Thoracic aorta (tissue), 2 donors: ENCODE data around the gene NAGPA. TPM values are rescaled to one million over a fixed set of nuclear protein-coding genes. Genes with fewer than 3 reads are reported as not detected.

ENCODE experiments used
- ATAC-seq: fragments of 150-250 bp; one replicate; pipeline ENCODE4 v1.8.0; 2017; ENCODE audit warnings: low read depth; ENCODE audit not compliant: insufficient number of reproducible peaks, low FRiP score
- DNase-seq: peaks from one replicate; pipeline ENCODE4 v3.0.0-alpha.2; 2020; ENCODE audit warnings: low spot score
- H3K27ac ChIP-seq, 2 donors: fragments of 200-600 bp; sonication (generic); 1 replicate in 1 of 2; 2 replicates in 1 of 2; pipeline ENCODE4 v1.5.1; 2016; ENCODE audit warnings: mild to moderate bottlenecking in 2 of 2, moderate library complexity in 2 of 2
- H3K27me3 ChIP-seq: fragments of 200-600 bp; sonication (generic); replicated peaks from 2 replicates; pipeline ENCODE4 v1.6.0; 2016; ENCODE audit warnings: mild to moderate bottlenecking; ENCODE audit not compliant: insufficient read depth
- H3K36me3 ChIP-seq: fragments of 200-600 bp; sonication (generic); one replicate; pipeline ENCODE4 v1.5.1; 2016
- H3K4me1 ChIP-seq, 2 donors: fragments of 200-600 bp; sonication (generic); 1 replicate in 1 of 2; 2 replicates in 1 of 2; pipeline versions ENCODE4 v1.5.1 to v1.6.0; 2016; ENCODE audit warnings: low read depth in 2 of 2, mild to moderate bottlenecking in 1 of 2; ENCODE audit not compliant: control insufficient read depth in 1 of 2
- H3K4me3 ChIP-seq: fragments of 200-600 bp; sonication (generic); 2 replicates; pipeline ENCODE4 v1.5.1; 2016; ENCODE audit warnings: mild to moderate bottlenecking
- H3K9me3 ChIP-seq: fragments of 200-600 bp; sonication (generic); 2 replicates; pipeline ENCODE4 v1.5.1; 2016
- total RNA-seq, 2 donors: library from RNA; depleted of rRNA; stranded (reverse); fragments of >200 nt; gene quantifications; one replicate each; pipeline versions ENCODE4 v1.1.0 to v1.2.3, GENCODE V29; 2016
- TF ChIP-seq, protein P1 (sequence below): fragments of 200-600 bp; sonication (generic); IDR thresholded peaks from one replicate; pipeline ENCODE4 v1.5.1; 2019; ENCODE audit warnings: antibody characterized with exemption

NAGPA gene
- total RNA-seq, 2 donors from 2014 or later: 35.3 to 55.2 TPM

DNA sequence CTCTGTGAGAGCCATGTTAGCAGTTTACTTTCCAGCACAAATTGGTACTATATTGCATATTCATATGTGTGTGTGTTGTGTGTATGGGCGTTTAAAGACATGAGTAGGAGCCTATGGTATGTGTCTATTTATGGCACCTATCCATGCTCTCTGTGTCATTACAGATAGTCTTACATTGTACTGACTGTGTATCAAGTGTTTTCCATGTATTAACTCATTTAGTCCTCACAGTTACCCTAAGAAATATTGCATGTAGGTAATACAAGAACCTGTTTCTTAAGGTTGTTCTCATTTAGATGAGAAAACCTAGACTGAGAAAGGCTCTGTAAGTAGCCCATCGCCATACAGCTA, 39.5 kb upstream of the NAGPA start:
- TF ChIP-seq, protein P1, sequence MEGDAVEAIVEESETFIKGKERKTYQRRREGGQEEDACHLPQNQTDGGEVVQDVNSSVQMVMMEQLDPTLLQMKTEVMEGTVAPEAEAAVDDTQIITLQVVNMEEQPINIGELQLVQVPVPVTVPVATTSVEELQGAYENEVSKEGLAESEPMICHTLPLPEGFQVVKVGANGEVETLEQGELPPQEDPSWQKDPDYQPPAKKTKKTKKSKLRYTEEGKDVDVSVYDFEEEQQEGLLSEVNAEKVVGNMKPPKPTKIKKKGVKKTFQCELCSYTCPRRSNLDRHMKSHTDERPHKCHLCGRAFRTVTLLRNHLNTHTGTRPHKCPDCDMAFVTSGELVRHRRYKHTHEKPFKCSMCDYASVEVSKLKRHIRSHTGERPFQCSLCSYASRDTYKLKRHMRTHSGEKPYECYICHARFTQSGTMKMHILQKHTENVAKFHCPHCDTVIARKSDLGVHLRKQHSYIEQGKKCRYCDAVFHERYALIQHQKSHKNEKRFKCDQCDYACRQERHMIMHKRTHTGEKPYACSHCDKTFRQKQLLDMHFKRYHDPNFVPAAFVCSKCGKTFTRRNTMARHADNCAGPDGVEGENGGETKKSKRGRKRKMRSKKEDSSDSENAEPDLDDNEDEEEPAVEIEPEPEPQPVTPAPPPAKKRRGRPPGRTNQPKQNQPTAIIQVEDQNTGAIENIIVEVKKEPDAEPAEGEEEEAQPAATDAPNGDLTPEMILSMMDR: no peak
- no peak overlapping the region for H3K4me3 ChIP-seq
- ATAC-seq (no peak), DNase-seq (no peak)
- no peaks in the 10 kb centered on the region for H3K27me3 ChIP-seq
- H3K36me3 ChIP-seq: peaks cover 17% of the 10 kb centered on the region
- no peak overlapping the region for H3K27ac ChIP-seq
- H3K9me3 ChIP-seq: no peaks in the 10 kb centered on the region
- H3K4me1 ChIP-seq: peaks cover 9 to 11% of the 10 kb centered on the region in 2 donors

GRCh38 chr16:5072334-5073278, 38.9 kb upstream of the NAGPA start:
- ATAC-seq (no peak), DNase-seq (no peak)
- Histone ChIP-seq H3K36me3 (peaks cover 12% of the 10 kb centered on the region), H3K4me3 (peak overlapping the region; percentile 80), H3K27me3 (no peaks in the 10 kb centered on the region), H3K27ac (peak overlapping the region; percentile 61 to 80), H3K9me3 (no peaks in the 10 kb centered on the region), H3K4me1 (peaks cover 9 to 11% of the 10 kb centered on the region in 2 donors)
- TF ChIP-seq, protein P1: no peak

DNA sequence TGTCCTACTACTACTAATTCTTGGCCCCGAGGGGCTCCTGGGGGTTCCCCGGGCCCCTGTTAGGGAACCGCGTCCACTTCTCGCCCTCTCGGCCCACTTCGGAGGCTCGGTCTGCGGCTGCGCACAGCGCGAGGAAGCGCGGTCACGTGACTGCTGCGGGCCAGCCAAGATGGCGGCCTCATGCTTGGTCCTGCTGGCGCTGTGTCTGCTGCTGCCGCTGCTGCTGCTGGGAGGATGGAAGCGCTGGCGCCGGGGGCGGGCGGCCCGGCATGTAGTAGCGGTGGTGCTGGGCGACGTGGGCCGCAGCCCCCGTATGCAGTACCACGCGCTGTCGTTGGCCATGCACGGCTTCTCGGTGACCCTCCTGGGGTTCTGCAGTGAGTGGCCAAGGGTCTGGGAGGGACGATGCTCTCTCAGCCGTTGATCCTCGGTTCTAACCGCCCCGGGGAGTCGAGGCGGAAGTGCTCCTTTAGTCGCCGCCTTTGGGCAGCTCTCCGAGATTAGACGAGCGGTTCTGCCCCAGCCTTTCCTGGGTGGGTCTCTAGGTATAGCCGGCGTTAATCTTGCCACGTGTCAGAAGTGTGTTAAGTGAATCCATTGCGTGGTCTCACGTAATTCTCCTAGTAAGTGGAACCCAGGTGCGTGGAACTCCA, 38.1 kb upstream of the NAGPA start, which contains the start of gene ALG1:
TSS of gene ALG1 (plus strand) at position 163 of the 653 bp plus-strand sequence. CDS start at position 170, 7 bp downstream.
- peaks cover 9 to 11% of the 10 kb centered on the region in 2 donors for H3K4me1 ChIP-seq
- peak within 1 kb of the TSS; percentile 80 for H3K4me3 ChIP-seq
- H3K36me3 ChIP-seq: peaks cover 7% of the 10 kb centered on the region
- DNase-seq (peak; percentile 68), ATAC-seq (peak; percentile 80)
- no peaks in the 10 kb centered on the region for H3K9me3 ChIP-seq
- TF ChIP-seq, protein P1: no peak
- H3K27ac ChIP-seq: peak within 1 kb of the TSS; percentile 61 to 80
- no peaks in the 10 kb centered on the region for H3K27me3 ChIP-seq

DNA sequence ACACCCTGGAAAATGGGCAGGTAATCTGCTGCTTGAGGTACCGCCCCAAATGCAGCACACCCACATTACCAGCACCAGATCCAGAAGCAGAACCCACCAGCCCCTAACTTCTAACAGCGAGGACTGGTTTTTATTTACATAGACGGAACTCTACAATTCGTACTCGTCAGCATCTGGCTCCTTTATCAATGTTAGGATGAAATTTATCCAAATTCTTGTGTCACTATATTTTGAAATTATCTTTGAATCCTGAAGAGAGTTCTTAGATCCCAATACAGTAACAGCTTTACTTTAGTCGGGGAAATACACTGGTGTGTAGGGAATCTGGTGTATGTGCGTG, 37.6 kb upstream of the NAGPA start:
- no peaks in the 10 kb centered on the region for H3K9me3 ChIP-seq
- TF ChIP-seq, protein P1: no peak
- H3K36me3 ChIP-seq: peaks cover 4% of the 10 kb centered on the region
- DNase-seq (no peak), ATAC-seq (no peak)
- peak overlapping the region; percentile 80 for H3K4me3 ChIP-seq
- H3K27me3 ChIP-seq: no peaks in the 10 kb centered on the region
- H3K27ac ChIP-seq: peak overlapping the region; percentile 61 to 80
- peaks cover 9 to 11% of the 10 kb centered on the region in 2 donors for H3K4me1 ChIP-seq
